ENCODE results near the gene NTNG1.

Gene NTNG1

GRCh38 chr1:107467286-107467685 is 326.4 kb downstream of the NTNG1 start:
- Histone ChIP-seq H4K20me1 (ENCODE audit: insufficient read depth, low read length) (no peaks in the 10 kb centered on the region), H3K27ac (ENCODE audit: low read length) (no peak overlapping the region), H3K4me1 (ENCODE audit: insufficient read depth, low read length) (no peaks in the 10 kb centered on the region), H3K4me3 (ENCODE audit: low read depth in 1 of 2, low read length in 2 of 2) (no peak overlapping the region), H2AFZ (ENCODE audit: low read depth, low read length) (no peak overlapping the region), H3K9me3 (ENCODE audit: insufficient read depth, low read length, severe bottlenecking) (no peaks in the 10 kb centered on the region), H3K9ac (ENCODE audit: low read depth, low read length) (no peak overlapping the region), H3K4me2 (ENCODE audit: insufficient read depth, low read length) (no peak overlapping the region), H3K79me2 (ENCODE audit: insufficient read depth, low read length) (no peaks in the 10 kb centered on the region), H3K36me3 (ENCODE audit: insufficient read depth, low read length) (no peaks in the 10 kb centered on the region), H3K27me3 (ENCODE audit: insufficient read depth, low read length, poor library complexity) (no peaks in the 10 kb centered on the region)
- ATAC-seq (ENCODE audit: insufficient read depth, low read depth) (no peak), DNase-seq (no peak)
- TF ChIP-seq CTCF (IDR thresholded peaks at IDR 0.05; ENCODE audit: borderline replicate concordance, extremely low read depth, low read length, poor library complexity, severe bottlenecking) (no peak), EZH2 (IDR thresholded peaks at IDR 0.05; ENCODE audit: borderline replicate concordance, low read depth, low read length, severe bottlenecking) (no peak)

GRCh38 chr1:107467811-107468210 is 327.0 kb downstream of the NTNG1 start:
- H3K9ac ChIP-seq (ENCODE audit: low read depth, low read length): no peak overlapping the region
- no peak overlapping the region for H2AFZ ChIP-seq (ENCODE audit: low read depth, low read length)
- DNase-seq (no peak), ATAC-seq (ENCODE audit: insufficient read depth, low read depth) (no peak)
- H3K79me2 ChIP-seq (ENCODE audit: insufficient read depth, low read length): no peaks in the 10 kb centered on the region
- H3K27ac ChIP-seq (ENCODE audit: low read length): no peak overlapping the region
- H3K36me3 ChIP-seq (ENCODE audit: insufficient read depth, low read length): no peaks in the 10 kb centered on the region
- no peak overlapping the region for H3K4me2 ChIP-seq (ENCODE audit: insufficient read depth, low read length)
- no peaks in the 10 kb centered on the region for H4K20me1 ChIP-seq (ENCODE audit: insufficient read depth, low read length)
- no peaks in the 10 kb centered on the region for H3K27me3 ChIP-seq (ENCODE audit: insufficient read depth, low read length, poor library complexity)
- H3K4me3 ChIP-seq (ENCODE audit: low read depth in 1 of 2, low read length in 2 of 2): no peak overlapping the region
- H3K4me1 ChIP-seq (ENCODE audit: insufficient read depth, low read length): no peaks in the 10 kb centered on the region
- TF ChIP-seq EZH2 (IDR thresholded peaks at IDR 0.05; ENCODE audit: borderline replicate concordance, low read depth, low read length, severe bottlenecking): no peak
- no peak for TF ChIP-seq CTCF (IDR thresholded peaks at IDR 0.05; ENCODE audit: borderline replicate concordance, extremely low read depth, low read length, poor library complexity, severe bottlenecking)
- no peaks in the 10 kb centered on the region for H3K9me3 ChIP-seq (ENCODE audit: insufficient read depth, low read length, severe bottlenecking)

GRCh38 chr1:107473065-107473464 is 332.2 kb downstream of the NTNG1 start:
- H3K27me3 ChIP-seq (ENCODE audit: insufficient read depth, low read length, poor library complexity): no peaks in the 10 kb centered on the region
- H4K20me1 ChIP-seq (ENCODE audit: insufficient read depth, low read length): no peaks in the 10 kb centered on the region
- DNase-seq: no peak
- no peaks in the 10 kb centered on the region for H3K9me3 ChIP-seq (ENCODE audit: insufficient read depth, low read length, severe bottlenecking)
- H3K27ac ChIP-seq (ENCODE audit: low read length): no peak overlapping the region
- no peaks in the 10 kb centered on the region for H3K36me3 ChIP-seq (ENCODE audit: insufficient read depth, low read length)
- ATAC-seq (ENCODE audit: insufficient read depth, low read depth): no peak
- TF ChIP-seq EZH2 (IDR thresholded peaks at IDR 0.05; ENCODE audit: borderline replicate concordance, low read depth, low read length, severe bottlenecking): no peak
- TF ChIP-seq CTCF (IDR thresholded peaks at IDR 0.05; ENCODE audit: borderline replicate concordance, extremely low read depth, low read length, poor library complexity, severe bottlenecking): no peak
- H2AFZ ChIP-seq (ENCODE audit: low read depth, low read length): no peak overlapping the region
- no peaks in the 10 kb centered on the region for H3K79me2 ChIP-seq (ENCODE audit: insufficient read depth, low read length)
- no peak overlapping the region for H3K9ac ChIP-seq (ENCODE audit: low read depth, low read length)
- H3K4me1 ChIP-seq (ENCODE audit: insufficient read depth, low read length): no peaks in the 10 kb centered on the region
- no peak overlapping the region for H3K4me3 ChIP-seq (ENCODE audit: low read depth in 1 of 2, low read length in 2 of 2)
- no peak overlapping the region for H3K4me2 ChIP-seq (ENCODE audit: insufficient read depth, low read length)

Measured in DND-41 (cell line).